Adrenal gland (tissue), 5 donors: ENCODE data around the gene RIC8B.

Source experiments
- CTCF ChIP-seq, 6 experiments: fragments of 450-650 bp in 4 of 6; fragments of 200-600 bp in 2 of 6; sonication (generic) in 1 of 6; IDR thresholded peaks; 1 replicate in 5 of 6; 2 replicates in 1 of 6; pipeline versions ENCODE4 v1.5.1 to v1.8.0; 2016 to 2021; ENCODE audit warnings: antibody characterized with exemption in 6 of 6, mild to moderate bottlenecking in 2 of 6, moderate library complexity in 1 of 6
- POLR2A ChIP-seq, 2 donors: fragments of 450-650 bp; IDR thresholded peaks; one replicate each; pipeline ENCODE4 v1.6.1; 2017; ENCODE audit warnings: antibody characterized with exemption in 2 of 2, mild to moderate bottlenecking in 2 of 2, moderate library complexity in 1 of 2
- donor health status: DM: no; HTN: no; CAD: no.

GRCh38 chr12:106736051-106736957, 38.2 kb upstream of the RIC8B start:
- TF ChIP-seq POLR2A (IDR thresholded peaks at IDR 0.05) (no peak), CTCF (IDR thresholded peaks at IDR 0.05) (no peak)
